SK-N-SH (cell line): ENCODE results near the gene TTF2. TPM values are rescaled to one million over a fixed set of nuclear protein-coding genes. Genes with fewer than 3 reads are reported as not detected.

Experiments
- CTCF ChIA-PET: fragments of 300-600, 350-600 bp; formaldehyde crosslinking; extraction: SDS; loops from one replicate; lab custom pipeline; 2021; lab: Yijun Ruan, JAX
- POLR2A ChIA-PET: fragments of 350-600 bp; sonication (Branson Sonifier 250); formaldehyde crosslinking; extraction: SDS; loops from one replicate; lab custom pipeline; 2020; ENCODE audit warnings: antibody characterized with exemption, inconsistent platforms; lab: Yijun Ruan, JAX
- DNase-seq: peaks from one replicate; pipeline ENCODE4 v3.0.0; 2012
- H2AFZ ChIP-seq: fragments of 200-600 bp; sonication (generic); 2 replicates; pipeline ENCODE4 v1.8.1; 2016; ENCODE audit warnings: antibody characterized with exemption, mild to moderate bottlenecking, low read depth
- H3F3A ChIP-seq: fragments of 200-600 bp; sonication (generic); replicated peaks from 2 replicates; pipeline ENCODE3; 2016; ENCODE audit warnings: antibody characterized with exemption, mild to moderate bottlenecking; ENCODE audit not compliant: insufficient read depth
- H3K27ac ChIP-seq, 2 experiments: fragments of 200-500 bp in 1 of 2; fragments of 200-600 bp in 1 of 2; sonication (Bioruptor generic) in 1 of 2; sonication (generic), shearing (Covaris generic) in 1 of 2; 2 replicates each; pipeline versions ENCODE4 v1.5.1 to v1.6.1; 2014 to 2016; ENCODE audit warnings: low read depth in 2 of 2, inconsistent platforms in 1 of 2, low read length in 1 of 2, mild to moderate bottlenecking in 1 of 2, mixed read lengths in 1 of 2
- H3K27me3 ChIP-seq: fragments of 200-600 bp; sonication (generic), shearing (Covaris generic); 2 replicates; pipeline ENCODE4 v1.6.1; 2016; ENCODE audit warnings: mixed run types; ENCODE audit not compliant: insufficient read depth
- H3K36me3 ChIP-seq, 2 experiments: fragments of 200-500 bp in 1 of 2; fragments of 200-600 bp in 1 of 2; sonication (Bioruptor generic) in 1 of 2; sonication (generic) in 1 of 2; replicated peaks in 1 of 2; 2 replicates each; pipeline versions ENCODE3 to v1.5.1; 2014 to 2016; ENCODE audit warnings: low read length in 1 of 2, mild to moderate bottlenecking in 1 of 2; ENCODE audit not compliant: insufficient read depth in 2 of 2, control insufficient read depth in 1 of 2
- H3K4me1 ChIP-seq, 2 experiments: fragments of 200-500 bp in 1 of 2; fragments of 200-600 bp in 1 of 2; sonication (Bioruptor generic) in 1 of 2; sonication (generic), shearing (Covaris generic) in 1 of 2; 2 replicates each; pipeline versions ENCODE4 v1.5.1 to v1.6.1; 2014 to 2016; ENCODE audit warnings: low read depth in 1 of 2, low read length in 1 of 2, mixed run types in 1 of 2; ENCODE audit not compliant: insufficient read depth in 2 of 2, control insufficient read depth in 1 of 2
- H3K4me2 ChIP-seq: fragments of 200-600 bp; sonication (generic), shearing (Covaris generic); 2 replicates; pipeline ENCODE4 v1.6.1; 2017; ENCODE audit warnings: mixed run types
- H3K4me3 ChIP-seq, 2 experiments: fragments of 200-500 bp in 1 of 2; fragments of 200-600 bp in 1 of 2; sonication (Bioruptor generic) in 1 of 2; sonication (generic), shearing (Covaris generic) in 1 of 2; 2 replicates each; pipeline versions ENCODE4 v1.5.1 to v1.8.1; 2014 to 2016; ENCODE audit warnings: low read depth in 2 of 2, inconsistent platforms in 1 of 2, low read length in 1 of 2, mild to moderate bottlenecking in 1 of 2, mixed read lengths in 1 of 2, moderate library complexity in 1 of 2
- H3K79me2 ChIP-seq: fragments of 200-600 bp; sonication (generic); 2 replicates; pipeline ENCODE4 v1.8.1; 2017; ENCODE audit warnings: mild to moderate bottlenecking; ENCODE audit not compliant: insufficient read depth
- H3K9ac ChIP-seq: fragments of 200-600 bp; sonication (generic); 2 replicates; pipeline ENCODE4 v1.6.1; 2017; ENCODE audit warnings: mixed run types
- H3K9me2 ChIP-seq: fragments of 200-600 bp; sonication (generic); 2 replicates; pipeline ENCODE4 v1.6.1; 2017; ENCODE audit warnings: mixed run types
- H3K9me3 ChIP-seq: fragments of 200-600 bp; sonication (generic); 2 replicates; pipeline ENCODE4 v1.6.1; 2017; ENCODE audit warnings: mixed run types, mild to moderate bottlenecking, moderate library complexity
- H4K20me1 ChIP-seq: fragments of 200-600 bp; sonication (generic); 2 replicates; pipeline ENCODE4 v1.6.1; 2017; ENCODE audit warnings: mild to moderate bottlenecking, mixed run types; ENCODE audit not compliant: insufficient read depth
- CHD2 ChIP-seq: fragments of 150-350 bp; IDR thresholded peaks from 2 replicates; pipeline ENCODE4 v1.6.1; 2018; ENCODE audit warnings: low read length; ENCODE audit not compliant: partially characterized antibody
- CTCF ChIP-seq: fragments of 200-600 bp; sonication (generic); IDR thresholded peaks from 2 replicates; pipeline ENCODE4 v1.6.1; 2017; ENCODE audit warnings: antibody characterized with exemption, mild to moderate bottlenecking, moderate library complexity
- EP300 ChIP-seq, 2 experiments: IDR thresholded peaks; 2 replicates each; pipeline versions ENCODE4 v1.4.0 to v1.6.1; 2012; ENCODE audit warnings: borderline replicate concordance in 1 of 2, low read depth in 1 of 2, low read length in 1 of 2
- EZH2phosphoT487 ChIP-seq: fragments of 200-600 bp; sonication (generic); IDR thresholded peaks from 2 replicates; pipeline ENCODE4 v1.6.1; 2017; ENCODE audit warnings: low read depth, mixed run types, mild to moderate bottlenecking, antibody characterized with exemption, moderate library complexity, borderline replicate concordance
- FOSL2 ChIP-seq: IDR thresholded peaks from 2 replicates; pipeline ENCODE4 v1.4.0; 2012; ENCODE audit warnings: low read depth, mild to moderate bottlenecking, moderate library complexity, borderline replicate concordance
- FOXM1 ChIP-seq: IDR thresholded peaks from 2 replicates; pipeline ENCODE4 v1.4.0; 2012; ENCODE audit warnings: low read depth, mild to moderate bottlenecking
- GATA2 ChIP-seq: sonication (generic); formaldehyde crosslinking; IDR thresholded peaks from 2 replicates; pipeline ENCODE4 v1.5.0; 2020; ENCODE audit warnings: mild to moderate bottlenecking, missing genetic modification reagents
- MEF2A ChIP-seq: IDR thresholded peaks from 2 replicates; pipeline ENCODE4 v1.4.0; 2012; ENCODE audit warnings: low read depth, borderline replicate concordance
- NFIC ChIP-seq: IDR thresholded peaks from 2 replicates; pipeline ENCODE4 v1.4.0; 2012; ENCODE audit warnings: borderline replicate concordance
- NRF1 ChIP-seq: IDR thresholded peaks from 2 replicates; pipeline ENCODE4 v1.6.1; 2012; ENCODE audit warnings: low read depth, mild to moderate bottlenecking, low read length
- POLR2AphosphoS5 ChIP-seq: IDR thresholded peaks from 2 replicates; pipeline ENCODE4 v1.6.1; 2012; ENCODE audit warnings: low read depth, low read length
- RCOR1 ChIP-seq: fragments of 150-350 bp; IDR thresholded peaks from 2 replicates; pipeline ENCODE4 v1.6.1; 2017; ENCODE audit warnings: antibody characterized with exemption, low read length
- RXRA ChIP-seq: IDR thresholded peaks from 2 replicates; pipeline ENCODE4 v1.4.0; 2012; ENCODE audit warnings: low read depth, mild to moderate bottlenecking, borderline replicate concordance
- TCF12 ChIP-seq: IDR thresholded peaks from 2 replicates; pipeline ENCODE4 v1.4.0; 2012
- TEAD4 ChIP-seq: IDR thresholded peaks from 2 replicates; pipeline ENCODE4 v1.4.0; 2012; ENCODE audit warnings: mild to moderate bottlenecking, borderline replicate concordance; ENCODE audit not compliant: insufficient read depth
- USF1 ChIP-seq: IDR thresholded peaks from 2 replicates; pipeline ENCODE4 v1.4.0; 2012; ENCODE audit warnings: low read depth, borderline replicate concordance
- WGBS: methylation state at CpG from one replicate; pipeline ENCODE4 v1.1.6; 2017; ENCODE audit warnings: low lambda C conversion rate; 5-methylcytosine and 5-hydroxymethylcytosine counted together
- polyA plus RNA-seq, 3 experiments: library from polyadenylated mRNA; depleted of rRNA; stranded (reverse); fragments of >200 nt; gene quantifications; 2 replicates each; pipeline ENCODE4 v1.2.3, GENCODE V29; 2012
- TF ChIP-seq, protein P1 (sequence below): IDR thresholded peaks from 2 replicates; pipeline ENCODE4; 2012

Gene TTF2
- polyA plus RNA-seq, 1 of the 3 experiments (the other 2 are of a cell fraction): 10.8 TPM

GRCh38 chr1:117104986-117105385, 44.9 kb downstream of the TTF2 start:
- DNase-seq: no peak
- Histone ChIP-seq H3K27ac (no peak overlapping the region), H2AFZ (no peak overlapping the region), H3K9me2 (no peaks in the 10 kb centered on the region), H3F3A (no peaks in the 10 kb centered on the region), H3K27me3 (no peaks in the 10 kb centered on the region), H3K9ac (no peak overlapping the region), H3K36me3 (peaks cover 31% of the 10 kb centered on the region in 2 experiments), H4K20me1 (no peaks in the 10 kb centered on the region), H3K79me2 (no peaks in the 10 kb centered on the region), H3K9me3 (no peaks in the 10 kb centered on the region), H3K4me1 (no peaks in the 10 kb centered on the region), H3K4me2 (no peak overlapping the region), H3K4me3 (no peak overlapping the region)
- TF ChIP-seq EP300 (IDR thresholded peaks at IDR 0.05; ENCODE audit: borderline replicate concordance in 1 of 2, low read depth in 1 of 2, low read length in 1 of 2) (no peak), MEF2A (no peak), POLR2AphosphoS5 (no peak), CTCF (no peak), TEAD4 (no peak), FOXM1 (no peak), EZH2phosphoT487 (no peak), GATA2 (CRISPR knock-in tag) (no peak), RCOR1 (no peak), USF1 (no peak), TCF12 (no peak), NFIC (no peak)
- TF ChIP-seq, protein P1, sequence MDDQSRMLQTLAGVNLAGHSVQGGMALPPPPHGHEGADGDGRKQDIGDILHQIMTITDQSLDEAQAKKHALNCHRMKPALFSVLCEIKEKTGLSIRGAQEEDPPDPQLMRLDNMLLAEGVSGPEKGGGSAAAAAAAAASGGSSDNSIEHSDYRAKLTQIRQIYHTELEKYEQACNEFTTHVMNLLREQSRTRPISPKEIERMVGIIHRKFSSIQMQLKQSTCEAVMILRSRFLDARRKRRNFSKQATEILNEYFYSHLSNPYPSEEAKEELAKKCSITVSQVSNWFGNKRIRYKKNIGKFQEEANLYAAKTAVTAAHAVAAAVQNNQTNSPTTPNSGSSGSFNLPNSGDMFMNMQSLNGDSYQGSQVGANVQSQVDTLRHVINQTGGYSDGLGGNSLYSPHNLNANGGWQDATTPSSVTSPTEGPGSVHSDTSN: no peak
- WGBS: 83% methylated on average over 1 of the region's 3 CpGs
- ChIA-PET POLR2A (no interaction called here), CTCF (no interaction called here)

DNA sequence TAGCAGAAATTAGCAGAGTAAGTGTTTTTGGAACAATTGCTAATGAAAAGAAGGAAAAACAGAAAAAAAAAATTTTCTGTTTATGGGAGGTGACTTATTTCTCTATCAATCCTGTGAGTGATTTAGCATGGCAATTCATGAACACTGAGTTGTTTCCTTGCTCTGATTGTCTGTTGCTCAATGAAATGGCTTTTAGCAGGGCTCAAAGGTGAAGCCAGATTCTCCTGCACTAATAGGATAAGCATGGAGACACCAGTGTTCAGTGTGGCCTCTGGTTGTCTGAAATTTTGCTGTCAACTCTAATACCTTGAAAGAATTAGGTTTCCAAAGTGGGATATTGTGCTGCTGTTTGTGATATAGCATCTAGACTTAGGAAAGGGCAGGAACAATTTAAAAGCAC, 45.6 kb downstream of the TTF2 start:
- H3K9me3 ChIP-seq: no peaks in the 10 kb centered on the region
- no peak overlapping the region for H3K27ac ChIP-seq
- no peaks in the 10 kb centered on the region for H4K20me1 ChIP-seq
- H3K79me2 ChIP-seq: no peaks in the 10 kb centered on the region
- no peaks in the 10 kb centered on the region for H3K27me3 ChIP-seq
- no peaks in the 10 kb centered on the region for H3K4me1 ChIP-seq
- H3K9ac ChIP-seq: no peak overlapping the region
- peaks cover 24 to 30% of the 10 kb centered on the region in 2 experiments for H3K36me3 ChIP-seq
- POLR2A ChIA-PET: no interaction called here
- H3K4me3 ChIP-seq: no peak overlapping the region
- no peaks in the 10 kb centered on the region for H3F3A ChIP-seq
- no peak for DNase-seq
- TF ChIP-seq RXRA: no peak
- no peak for TF ChIP-seq USF1
- TF ChIP-seq CHD2: no peak
- no peak for TF ChIP-seq NRF1
- no peak for TF ChIP-seq FOSL2
- no peak for TF ChIP-seq MEF2A
- no peak for TF ChIP-seq GATA2 (CRISPR knock-in tag)
- TF ChIP-seq, protein P1: no peak
- TF ChIP-seq, all 33 proteins: peak for 0
- no peaks in the 10 kb centered on the region for H3K9me2 ChIP-seq
- CTCF ChIA-PET: no interaction called here
- no peak overlapping the region for H2AFZ ChIP-seq
- no peak overlapping the region for H3K4me2 ChIP-seq
